ENCODE measurements around the gene MFSD11. TPM values are rescaled to one million over a fixed set of nuclear protein-coding genes. Genes with fewer than 3 reads are reported as not detected.

MFSD11 gene
- total and polyA plus RNA-seq, 9 donors, result 9.6 to 26.2 (median 19.6) TPM

DNA sequence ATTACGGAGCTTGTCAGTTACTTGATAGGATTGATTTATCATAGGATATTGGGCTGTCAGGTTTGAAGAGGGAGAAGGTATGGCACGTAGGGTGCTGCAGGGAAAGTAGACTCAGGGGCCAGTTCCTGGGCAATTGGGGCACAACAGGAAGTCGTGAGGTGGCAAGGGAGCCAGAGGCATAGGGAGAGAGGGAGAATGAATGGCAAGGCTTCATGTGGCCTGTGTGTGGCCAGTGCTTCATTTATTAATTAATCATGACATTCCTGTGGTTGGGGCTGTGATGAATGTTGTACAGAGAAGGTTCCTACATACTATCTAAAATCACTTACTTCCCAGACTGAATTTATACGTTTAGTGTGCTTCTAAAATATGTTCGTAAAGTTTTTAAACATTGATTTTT, 19.3 kb downstream of the MFSD11 start:
- no peak for TF ChIP-seq EP300 (IDR thresholded peaks at IDR 0.05)
- H3K9me3 ChIP-seq, result no peaks in the 10 kb centered on the region
- intact Hi-C loops (cut with DNase I), result loop anchor here in 1 of 4 donors (5.0 kb wide), 1 partner anchor 85 kb away; no protein-coding TSS in a partner anchor

GRCh38 chr17:76758570-76758969, 20.7 kb downstream of the MFSD11 start:
- H3K27ac ChIP-seq, result no peak overlapping the region
- H3K9me3 ChIP-seq, result no peaks in the 10 kb centered on the region
- no peaks in the 10 kb centered on the region for H3K27me3 ChIP-seq
- intact Hi-C loops (cut with DNase I), result loop anchor here in 1 of 4 donors (5.0 kb wide), 1 partner anchor 84 kb away; no protein-coding TSS in a partner anchor
- TF ChIP-seq POLR2A (IDR thresholded peaks at IDR 0.05), result no peak
- TF ChIP-seq, protein P1, sequence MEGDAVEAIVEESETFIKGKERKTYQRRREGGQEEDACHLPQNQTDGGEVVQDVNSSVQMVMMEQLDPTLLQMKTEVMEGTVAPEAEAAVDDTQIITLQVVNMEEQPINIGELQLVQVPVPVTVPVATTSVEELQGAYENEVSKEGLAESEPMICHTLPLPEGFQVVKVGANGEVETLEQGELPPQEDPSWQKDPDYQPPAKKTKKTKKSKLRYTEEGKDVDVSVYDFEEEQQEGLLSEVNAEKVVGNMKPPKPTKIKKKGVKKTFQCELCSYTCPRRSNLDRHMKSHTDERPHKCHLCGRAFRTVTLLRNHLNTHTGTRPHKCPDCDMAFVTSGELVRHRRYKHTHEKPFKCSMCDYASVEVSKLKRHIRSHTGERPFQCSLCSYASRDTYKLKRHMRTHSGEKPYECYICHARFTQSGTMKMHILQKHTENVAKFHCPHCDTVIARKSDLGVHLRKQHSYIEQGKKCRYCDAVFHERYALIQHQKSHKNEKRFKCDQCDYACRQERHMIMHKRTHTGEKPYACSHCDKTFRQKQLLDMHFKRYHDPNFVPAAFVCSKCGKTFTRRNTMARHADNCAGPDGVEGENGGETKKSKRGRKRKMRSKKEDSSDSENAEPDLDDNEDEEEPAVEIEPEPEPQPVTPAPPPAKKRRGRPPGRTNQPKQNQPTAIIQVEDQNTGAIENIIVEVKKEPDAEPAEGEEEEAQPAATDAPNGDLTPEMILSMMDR (IDR thresholded peaks at IDR 0.05), result no peak
- WGBS, 3 donors, result 56 to 76% (median 74%) methylated on average over 3 of the region's 3 CpGs
- H3K36me3 ChIP-seq, result no peaks in the 10 kb centered on the region
- no peak for DNase-seq
- no peak overlapping the region for H3K4me3 ChIP-seq
- no peaks in the 10 kb centered on the region for H3K4me1 ChIP-seq (ENCODE audit: insufficient read depth)

More for the DNA sequence above, 19.3 kb downstream of the MFSD11 start:
- Histone ChIP-seq H3K27ac (no peak overlapping the region), H3K4me3 (no peak overlapping the region), H3K36me3 (no peaks in the 10 kb centered on the region), H3K27me3 (no peaks in the 10 kb centered on the region), H3K4me1 (ENCODE audit: insufficient read depth) (no peaks in the 10 kb centered on the region)
- no peak for DNase-seq
- 94 to 96% (median 95%) methylated on average over 5 of the region's 5 CpGs for WGBS, 3 donors

DNA sequence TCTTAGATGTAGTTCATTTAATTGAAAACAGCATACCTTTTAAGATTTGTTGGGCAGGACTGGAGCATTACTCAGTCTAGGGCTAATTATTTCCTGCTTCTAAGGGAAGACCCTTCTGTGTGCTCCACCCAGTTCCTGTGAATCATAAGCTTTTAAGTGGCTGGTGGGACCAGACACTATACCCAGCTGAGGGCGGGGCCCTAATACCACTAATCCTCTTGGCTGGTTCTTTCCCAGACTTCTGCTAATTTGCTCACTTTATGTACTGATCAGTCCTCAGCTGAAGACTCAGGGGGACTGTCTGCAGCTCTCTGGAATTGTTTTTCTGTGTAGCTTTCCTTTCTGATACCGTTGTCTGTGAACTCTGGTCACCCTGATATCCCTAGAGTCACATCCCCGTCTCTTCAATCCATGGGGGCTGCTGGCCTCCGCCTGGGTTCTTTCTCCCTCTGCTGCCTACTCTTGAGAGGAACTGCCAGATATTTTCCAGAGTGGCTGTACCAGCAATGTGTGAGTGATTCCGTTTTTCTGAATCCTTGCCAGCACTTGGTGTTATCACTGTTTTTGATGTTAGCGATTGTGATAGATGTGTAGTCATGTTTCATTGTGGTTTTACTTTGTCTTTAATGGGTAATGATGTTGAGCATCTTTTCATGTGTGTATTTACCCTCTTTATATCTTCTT, 35.1 kb downstream of the MFSD11 start:
- WGBS, 3 donors, result 69 to 72% (median 70%) methylated on average over 6 of the region's 6 CpGs
- no peaks in the 10 kb centered on the region for H3K4me1 ChIP-seq (ENCODE audit: insufficient read depth)
- H3K4me3 ChIP-seq, result no peak overlapping the region
- no peak overlapping the region for H3K27ac ChIP-seq
- no peaks in the 10 kb centered on the region for H3K9me3 ChIP-seq
- no peak for TF ChIP-seq POLR2A (IDR thresholded peaks at IDR 0.05)
- no peak for TF ChIP-seq EP300 (IDR thresholded peaks at IDR 0.05)
- TF ChIP-seq, protein P1 (IDR thresholded peaks at IDR 0.05), result no peak
- no peaks in the 10 kb centered on the region for H3K27me3 ChIP-seq
- H3K36me3 ChIP-seq, result no peaks in the 10 kb centered on the region
- intact Hi-C loops (cut with DNase I), result no loop called here
- DNase-seq, result no peak

GRCh38 chr17:76775021-76775600, 37.2 kb downstream of the MFSD11 start:
- DNase-seq, result no peak
- WGBS, 3 donors, result 85 to 87% (median 87%) methylated on average over 10 of the region's 10 CpGs
- Histone ChIP-seq H3K4me3 (no peak overlapping the region), H3K36me3 (no peaks in the 10 kb centered on the region), H3K27ac (no peak overlapping the region), H3K9me3 (no peaks in the 10 kb centered on the region), H3K27me3 (no peaks in the 10 kb centered on the region), H3K4me1 (ENCODE audit: insufficient read depth) (no peaks in the 10 kb centered on the region)
- TF ChIP-seq, protein P1 (IDR thresholded peaks at IDR 0.05), result no peak
- TF ChIP-seq POLR2A (IDR thresholded peaks at IDR 0.05) (no peak), EP300 (IDR thresholded peaks at IDR 0.05) (no peak)
- intact Hi-C loops (cut with DNase I), result no loop called here
